Measurements from ENCODE around the gene SPRY1.

DNA sequence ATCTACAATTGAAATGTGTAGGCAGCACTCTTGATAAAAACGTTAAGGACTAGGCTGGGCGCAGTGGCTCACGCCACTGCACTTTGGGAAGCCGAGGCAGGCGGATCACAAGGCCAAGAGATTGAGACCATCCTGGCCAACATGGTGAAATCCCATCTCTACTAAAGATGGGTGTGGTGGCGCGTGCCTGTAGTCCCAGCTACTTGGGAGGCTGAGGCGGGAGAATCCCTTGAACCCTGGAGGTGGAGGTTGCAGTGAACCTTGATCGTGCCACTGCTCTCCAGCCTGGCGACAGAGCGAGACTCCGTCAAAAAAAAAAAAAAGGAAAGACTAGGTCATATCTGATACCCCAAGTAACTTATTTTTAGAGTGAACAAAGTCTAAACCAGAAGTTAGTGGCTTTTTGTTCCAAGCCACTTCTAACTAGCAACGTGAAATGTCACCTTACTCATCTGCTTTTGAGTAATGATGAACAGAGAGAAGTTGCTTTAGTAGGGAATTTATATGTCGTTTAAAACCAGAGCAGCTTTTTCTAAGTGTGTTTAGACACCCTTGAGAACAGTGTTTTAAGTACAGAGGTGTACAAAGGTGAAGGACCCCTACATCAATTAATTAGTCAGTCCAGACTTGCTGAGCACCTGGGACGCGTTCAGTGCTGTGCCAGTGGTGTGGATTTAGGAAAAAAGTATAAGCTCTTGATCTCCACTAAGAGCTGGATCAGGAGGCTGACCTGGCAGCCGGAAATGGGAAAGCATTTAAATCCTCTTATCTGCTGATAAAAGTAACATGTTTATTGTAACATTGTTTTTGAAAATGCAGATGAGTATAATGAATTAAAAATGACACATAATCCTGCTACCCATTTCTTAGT, 23.5 kb downstream of the SPRY1 start:
- TF ChIP-seq POLR2A (IDR thresholded peaks at IDR 0.05; ENCODE audit: low read depth) (no peak), POLR2AphosphoS5 (IDR thresholded peaks at IDR 0.05) (no peak)
- TF ChIP-seq, protein P1, sequence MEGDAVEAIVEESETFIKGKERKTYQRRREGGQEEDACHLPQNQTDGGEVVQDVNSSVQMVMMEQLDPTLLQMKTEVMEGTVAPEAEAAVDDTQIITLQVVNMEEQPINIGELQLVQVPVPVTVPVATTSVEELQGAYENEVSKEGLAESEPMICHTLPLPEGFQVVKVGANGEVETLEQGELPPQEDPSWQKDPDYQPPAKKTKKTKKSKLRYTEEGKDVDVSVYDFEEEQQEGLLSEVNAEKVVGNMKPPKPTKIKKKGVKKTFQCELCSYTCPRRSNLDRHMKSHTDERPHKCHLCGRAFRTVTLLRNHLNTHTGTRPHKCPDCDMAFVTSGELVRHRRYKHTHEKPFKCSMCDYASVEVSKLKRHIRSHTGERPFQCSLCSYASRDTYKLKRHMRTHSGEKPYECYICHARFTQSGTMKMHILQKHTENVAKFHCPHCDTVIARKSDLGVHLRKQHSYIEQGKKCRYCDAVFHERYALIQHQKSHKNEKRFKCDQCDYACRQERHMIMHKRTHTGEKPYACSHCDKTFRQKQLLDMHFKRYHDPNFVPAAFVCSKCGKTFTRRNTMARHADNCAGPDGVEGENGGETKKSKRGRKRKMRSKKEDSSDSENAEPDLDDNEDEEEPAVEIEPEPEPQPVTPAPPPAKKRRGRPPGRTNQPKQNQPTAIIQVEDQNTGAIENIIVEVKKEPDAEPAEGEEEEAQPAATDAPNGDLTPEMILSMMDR (IDR thresholded peaks at IDR 0.05): no peak

All from esophagus muscularis mucosa (tissue), 3 donors.